ENCODE measurements around the gene CMSS1.

DNA sequence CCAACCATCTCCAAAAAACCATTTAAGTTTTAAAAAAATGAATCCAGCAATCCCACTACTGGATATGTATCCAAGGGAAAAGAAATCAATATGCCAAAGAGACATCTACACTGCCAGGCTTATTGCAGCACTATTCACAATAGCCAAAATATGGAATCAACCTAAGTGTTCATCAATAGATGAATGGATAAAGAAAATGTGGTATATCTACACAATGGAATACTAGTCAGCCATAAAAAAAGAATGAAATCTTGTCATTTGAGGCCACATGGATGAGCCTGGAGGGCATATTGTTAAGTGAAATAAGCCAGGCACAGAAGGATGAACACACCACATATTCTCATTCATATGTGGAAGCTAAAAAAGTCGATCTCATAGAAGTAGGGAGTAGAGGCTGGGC lies 160.6 kb downstream of the CMSS1 start:
- TF ChIP-seq EZH2 (IDR thresholded peaks at IDR 0.05; ENCODE audit: borderline replicate concordance, insufficient read depth, low read depth, low read length, poor library complexity, severe bottlenecking): no peak
- TF ChIP-seq, protein P1, sequence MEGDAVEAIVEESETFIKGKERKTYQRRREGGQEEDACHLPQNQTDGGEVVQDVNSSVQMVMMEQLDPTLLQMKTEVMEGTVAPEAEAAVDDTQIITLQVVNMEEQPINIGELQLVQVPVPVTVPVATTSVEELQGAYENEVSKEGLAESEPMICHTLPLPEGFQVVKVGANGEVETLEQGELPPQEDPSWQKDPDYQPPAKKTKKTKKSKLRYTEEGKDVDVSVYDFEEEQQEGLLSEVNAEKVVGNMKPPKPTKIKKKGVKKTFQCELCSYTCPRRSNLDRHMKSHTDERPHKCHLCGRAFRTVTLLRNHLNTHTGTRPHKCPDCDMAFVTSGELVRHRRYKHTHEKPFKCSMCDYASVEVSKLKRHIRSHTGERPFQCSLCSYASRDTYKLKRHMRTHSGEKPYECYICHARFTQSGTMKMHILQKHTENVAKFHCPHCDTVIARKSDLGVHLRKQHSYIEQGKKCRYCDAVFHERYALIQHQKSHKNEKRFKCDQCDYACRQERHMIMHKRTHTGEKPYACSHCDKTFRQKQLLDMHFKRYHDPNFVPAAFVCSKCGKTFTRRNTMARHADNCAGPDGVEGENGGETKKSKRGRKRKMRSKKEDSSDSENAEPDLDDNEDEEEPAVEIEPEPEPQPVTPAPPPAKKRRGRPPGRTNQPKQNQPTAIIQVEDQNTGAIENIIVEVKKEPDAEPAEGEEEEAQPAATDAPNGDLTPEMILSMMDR (IDR thresholded peaks at IDR 0.05): no peak

Measured in B cell (primary cell).